Esophagus squamous epithelium (tissue), 4 donors: ENCODE results near the gene IL1RAPL2.

ENCODE experiments used
- POLR2A ChIP-seq, 4 donors: fragments of 450-650 bp; IDR thresholded peaks; one replicate each; pipeline ENCODE4 v1.6.1; 2017; ENCODE audit warnings: antibody characterized with exemption in 4 of 4, mild to moderate bottlenecking in 4 of 4, moderate library complexity in 3 of 4
- TF ChIP-seq, protein P1 (sequence below), 6 experiments: fragments of 450-650 bp in 4 of 6; fragments of 200-600 bp in 2 of 6; sonication (generic) in 2 of 6; IDR thresholded peaks; one replicate each; pipeline ENCODE4 v1.5.1; 2016 to 2019; ENCODE audit warnings: antibody characterized with exemption in 6 of 6, mild to moderate bottlenecking in 4 of 6, moderate library complexity in 4 of 6

DNA sequence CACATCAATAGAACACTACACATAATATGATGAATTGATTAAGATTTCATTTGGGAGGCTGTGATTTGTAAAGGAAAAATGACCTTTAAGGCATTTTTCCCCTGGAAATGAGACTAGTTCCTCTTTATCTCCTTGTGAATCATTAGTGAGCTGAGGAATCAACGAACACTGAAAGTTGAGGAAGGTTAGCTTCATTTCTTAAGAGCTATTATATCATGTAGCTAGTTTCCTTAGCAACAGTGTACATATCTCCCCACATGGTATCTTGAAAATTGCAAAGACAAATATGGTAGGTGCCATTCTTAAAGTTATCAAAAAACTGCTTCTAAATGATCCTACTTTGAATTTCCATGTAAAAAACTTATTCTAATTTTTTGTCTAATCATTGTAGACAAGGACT lies 1128.8 kb downstream of the IL1RAPL2 start:
- no peak for TF ChIP-seq POLR2A (IDR thresholded peaks at IDR 0.05)
- TF ChIP-seq, protein P1, sequence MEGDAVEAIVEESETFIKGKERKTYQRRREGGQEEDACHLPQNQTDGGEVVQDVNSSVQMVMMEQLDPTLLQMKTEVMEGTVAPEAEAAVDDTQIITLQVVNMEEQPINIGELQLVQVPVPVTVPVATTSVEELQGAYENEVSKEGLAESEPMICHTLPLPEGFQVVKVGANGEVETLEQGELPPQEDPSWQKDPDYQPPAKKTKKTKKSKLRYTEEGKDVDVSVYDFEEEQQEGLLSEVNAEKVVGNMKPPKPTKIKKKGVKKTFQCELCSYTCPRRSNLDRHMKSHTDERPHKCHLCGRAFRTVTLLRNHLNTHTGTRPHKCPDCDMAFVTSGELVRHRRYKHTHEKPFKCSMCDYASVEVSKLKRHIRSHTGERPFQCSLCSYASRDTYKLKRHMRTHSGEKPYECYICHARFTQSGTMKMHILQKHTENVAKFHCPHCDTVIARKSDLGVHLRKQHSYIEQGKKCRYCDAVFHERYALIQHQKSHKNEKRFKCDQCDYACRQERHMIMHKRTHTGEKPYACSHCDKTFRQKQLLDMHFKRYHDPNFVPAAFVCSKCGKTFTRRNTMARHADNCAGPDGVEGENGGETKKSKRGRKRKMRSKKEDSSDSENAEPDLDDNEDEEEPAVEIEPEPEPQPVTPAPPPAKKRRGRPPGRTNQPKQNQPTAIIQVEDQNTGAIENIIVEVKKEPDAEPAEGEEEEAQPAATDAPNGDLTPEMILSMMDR (IDR thresholded peaks at IDR 0.05) = no peak
